COLO829 (cell line): ENCODE data around the gene SHH.
"Not testable (repeated sequence)": the region's sequence is repeated elsewhere in the genome, so short reads cannot be mapped to it uniquely, and the experiment has no call there.

Experiments
- DNase-seq: peaks from one replicate; pipeline ENCODE4 v3.0.0; 2012; ENCODE audit warnings: low spot score

SHH gene

GRCh38 chr7:155819186-155819585, 6.9 kb upstream of the SHH start:
- no peak for DNase-seq

GRCh38 chr7:155818820-155819168, 6.5 kb upstream of the SHH start:
- no peak for DNase-seq

GRCh38 chr7:155818154-155818819, 6.0 kb upstream of the SHH start:
- DNase-seq: no peak

- DNase-seq: not testable (repeated sequence)
Measured at GRCh38 chr7:155817515-155817914, 5.3 kb upstream of the SHH start.

- DNase-seq: no peak
Measured at GRCh38 chr7:155816996-155817395, 4.7 kb upstream of the SHH start.

- no peak for DNase-seq
Measured at GRCh38 chr7:155816192-155816508, 3.9 kb upstream of the SHH start.

GRCh38 chr7:155815332-155816191, 3.3 kb upstream of the SHH start:
- DNase-seq: peak; percentile 30

GRCh38 chr7:155814316-155815276, 2.3 kb upstream of the SHH start:
- no peak for DNase-seq

- DNase-seq: no peak
Measured at GRCh38 chr7:155813546-155814315, 1.5 kb upstream of the SHH start.

- no peak for DNase-seq
Measured at GRCh38 chr7:155813125-155813524, 862 bp upstream of the SHH start.

- no peak for DNase-seq
Measured at GRCh38 chr7:155811560-155811894, 736 bp downstream of the SHH start.

GRCh38 chr7:155810770-155811559, 1.3 kb downstream of the SHH start:
- no peak for DNase-seq

- no peak for DNase-seq
Measured at GRCh38 chr7:155809947-155810769, 2.1 kb downstream of the SHH start.

GRCh38 chr7:155809332-155809946, 2.8 kb downstream of the SHH start:
- DNase-seq: no peak

GRCh38 chr7:155808549-155809331, 3.5 kb downstream of the SHH start:
- no peak for DNase-seq

- no peak for DNase-seq
Measured at GRCh38 chr7:155807789-155808548, 4.3 kb downstream of the SHH start.

GRCh38 chr7:155807065-155807671, 5.1 kb downstream of the SHH start:
- DNase-seq: no peak
